HG03432 (cell line): ENCODE measurements around the gene PDXDC1.
"Not testable (repeated sequence)": the region's sequence is repeated elsewhere in the genome, so short reads cannot be mapped to it uniquely, and the experiment has no call there.

Source experiments
- ATAC-seq: cut with Tn5 transposase; IDR thresholded peaks from one replicate; pipeline ENCODE4 v1.9.1; 2021; ENCODE audit warnings: mild to moderate bottlenecking, moderate library complexity; ENCODE audit not compliant: unreplicated experiment

The PDXDC1 gene

DNA sequence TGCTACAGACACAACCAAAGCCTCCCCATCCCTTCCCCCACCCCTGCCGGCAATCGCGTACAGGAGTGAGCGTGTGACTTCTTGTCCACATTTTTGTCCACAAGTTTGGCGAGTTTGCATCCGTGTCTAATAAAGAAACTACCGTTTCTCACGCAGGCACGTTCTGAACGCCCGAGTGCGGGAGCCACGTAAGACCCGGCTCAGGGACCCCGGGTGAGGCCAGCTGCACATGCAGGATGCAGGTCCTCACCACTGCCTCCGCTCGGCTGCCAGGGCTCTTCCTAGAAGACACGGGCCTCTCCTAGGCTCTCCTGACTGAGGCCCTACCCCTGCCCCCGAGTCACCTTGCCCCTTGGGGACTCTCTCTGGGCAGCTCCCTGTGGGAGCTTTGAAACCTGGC lies 174.0 kb downstream of the PDXDC1 start:
- ATAC-seq = not testable (repeated sequence)

GRCh38 chr16:15149260-15149659 lies 174.4 kb downstream of the PDXDC1 start:
- not testable (repeated sequence) for ATAC-seq

GRCh38 chr16:15154005-15154404 lies 179.2 kb downstream of the PDXDC1 start:
- ATAC-seq = not testable (repeated sequence)

DNA sequence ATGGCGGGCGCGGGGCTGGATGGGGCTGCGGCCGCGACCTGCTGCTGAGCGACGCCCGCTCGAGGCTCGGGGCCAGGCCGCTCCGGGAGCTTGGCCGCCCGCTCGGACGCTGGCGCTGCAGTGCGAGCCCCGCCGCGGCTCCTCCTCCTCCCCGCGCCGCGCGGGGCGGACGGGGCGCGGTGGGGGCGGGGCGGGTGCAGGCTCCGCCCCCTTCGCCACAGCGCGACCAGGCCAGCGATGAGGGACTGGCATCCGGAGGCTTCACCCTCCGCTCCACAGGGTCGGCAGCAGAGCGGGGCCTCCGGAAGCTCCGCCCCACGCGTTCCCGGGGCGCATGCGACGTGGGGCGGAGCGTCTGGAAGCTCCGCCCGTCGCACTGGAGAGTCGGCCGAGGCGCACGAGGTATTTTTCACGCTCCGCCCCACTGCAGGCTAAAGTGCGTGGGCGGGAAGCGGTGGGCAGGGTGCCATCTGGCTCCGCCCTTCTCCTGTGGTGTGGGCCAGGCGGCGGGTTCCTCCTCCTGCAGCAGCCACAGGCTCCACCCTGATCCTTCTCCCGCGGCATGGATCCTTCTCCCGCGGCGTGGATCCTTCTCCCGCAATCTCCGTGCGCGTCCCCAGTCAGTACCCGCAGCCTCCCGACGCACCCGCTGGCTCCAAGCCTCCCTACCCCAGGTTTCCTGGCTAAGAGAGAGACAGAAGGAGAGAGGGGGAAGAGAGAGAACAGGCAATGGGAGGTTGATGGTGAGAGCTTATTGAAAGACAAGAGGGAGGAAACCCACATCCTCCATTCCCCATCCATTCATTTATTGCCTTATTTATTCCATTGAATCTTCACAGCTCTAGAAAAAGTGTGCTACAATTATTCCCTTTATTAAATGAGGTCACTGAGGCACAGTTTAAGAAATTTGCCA lies 180.1 kb downstream of the PDXDC1 start:
- ATAC-seq = not testable (repeated sequence)

DNA sequence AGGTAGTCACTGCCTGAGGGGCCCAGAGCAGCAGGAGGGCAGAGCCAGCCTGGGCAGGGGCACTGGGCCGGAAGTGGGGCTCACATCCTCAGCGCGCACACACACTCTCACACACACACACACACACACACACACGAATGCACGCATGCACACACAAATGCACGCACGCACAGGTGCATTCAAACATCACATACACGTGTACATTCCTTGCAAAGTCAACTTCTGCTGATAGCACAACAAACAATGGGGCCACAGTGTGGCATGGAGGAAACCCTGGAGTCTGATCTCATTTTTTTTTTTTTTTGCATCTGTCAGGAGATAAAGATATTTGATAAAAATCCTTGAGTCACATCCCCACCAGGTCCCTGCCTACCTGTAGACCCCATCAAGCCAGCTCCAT lies 182.8 kb downstream of the PDXDC1 start:
- ATAC-seq = not testable (repeated sequence)

- ATAC-seq = not testable (repeated sequence)
These were observed 184.8 kb downstream of the PDXDC1 start for GRCh38 chr16:15159671-15160070.

DNA sequence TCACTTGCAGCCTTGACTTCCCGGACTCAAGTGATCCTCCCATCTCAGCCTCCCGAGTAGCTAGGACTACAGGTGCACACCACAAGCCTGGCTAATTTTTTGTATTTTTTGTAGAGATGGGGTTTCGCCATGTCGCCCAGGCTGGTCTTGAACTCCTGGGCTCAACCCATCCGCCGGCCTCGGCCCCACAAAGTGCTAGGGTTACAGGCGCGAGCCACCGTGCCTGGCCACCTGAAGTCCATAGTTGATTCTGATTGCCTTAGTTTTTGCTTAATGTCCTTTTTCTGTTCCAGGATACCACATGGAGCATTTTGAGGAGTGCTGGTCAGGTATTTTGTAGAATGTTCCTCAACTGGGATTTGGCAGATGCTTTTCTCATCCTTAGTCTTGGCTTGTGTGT lies 185.7 kb downstream of the PDXDC1 start:
- ATAC-seq = not testable (repeated sequence)

GRCh38 chr16:15163055-15163454 lies 188.2 kb downstream of the PDXDC1 start:
- not testable (repeated sequence) for ATAC-seq

DNA sequence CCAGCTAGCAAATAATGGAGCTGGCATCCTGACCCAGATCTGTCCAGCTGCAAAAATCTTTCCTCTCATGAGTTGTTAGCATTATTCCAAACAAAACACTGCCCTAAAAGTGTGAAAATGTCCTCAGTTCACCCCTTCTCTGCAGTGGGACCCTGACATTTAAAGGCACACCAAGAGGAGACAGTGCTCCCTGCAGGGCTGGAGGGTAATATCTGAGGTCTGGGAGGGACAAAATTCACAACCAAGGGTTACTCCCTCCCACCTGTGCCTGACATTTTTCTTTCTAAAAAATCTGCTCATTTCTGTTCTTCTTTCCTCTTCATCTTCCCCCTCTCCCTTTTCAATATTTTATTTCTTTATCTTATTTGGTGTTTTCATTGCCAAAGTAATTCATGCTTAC lies 191.4 kb downstream of the PDXDC1 start:
- ATAC-seq = not testable (repeated sequence)

- not testable (repeated sequence) for ATAC-seq
These were observed 193.5 kb downstream of the PDXDC1 start for GRCh38 chr16:15168303-15168702.

GRCh38 chr16:15168953-15169652 lies 194.3 kb downstream of the PDXDC1 start:
- not testable (repeated sequence) for ATAC-seq

DNA sequence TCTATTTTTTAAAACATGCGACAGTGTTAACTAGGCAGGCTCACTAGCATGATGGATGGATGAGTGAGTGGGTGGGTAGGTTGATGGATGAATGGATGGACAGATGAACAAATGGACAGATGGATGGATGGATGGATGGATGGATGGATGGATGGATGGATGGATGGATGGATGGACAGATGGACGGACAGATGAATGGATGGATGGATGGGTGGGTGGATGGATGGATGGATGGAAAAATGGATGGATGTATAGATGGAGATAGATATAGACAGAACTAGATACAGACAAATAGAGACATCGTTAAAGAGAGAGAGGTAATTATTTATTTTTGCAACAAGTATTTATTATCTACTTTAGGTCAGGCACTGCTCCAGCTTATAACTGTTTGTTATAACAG lies 205.1 kb downstream of the PDXDC1 start:
- not testable (repeated sequence) for ATAC-seq

DNA sequence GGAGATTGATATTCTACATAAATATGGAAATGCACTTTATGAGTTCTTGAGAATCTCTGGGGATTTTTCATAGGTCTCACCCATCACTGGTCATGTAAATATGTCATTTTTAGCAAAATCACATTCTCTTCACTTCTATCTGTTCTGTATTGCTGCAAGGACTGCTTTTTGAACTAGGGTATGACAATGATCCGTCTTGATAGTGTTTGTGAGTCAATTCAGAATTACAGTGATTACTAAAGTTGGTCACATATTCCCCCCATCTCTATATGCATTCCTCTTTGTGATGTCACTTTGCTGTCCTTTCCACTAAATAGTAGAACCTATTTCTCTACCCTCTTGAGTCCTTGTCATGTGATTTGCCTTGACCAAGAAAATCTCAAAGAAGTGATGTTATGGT lies 206.1 kb downstream of the PDXDC1 start:
- not testable (repeated sequence) for ATAC-seq

DNA sequence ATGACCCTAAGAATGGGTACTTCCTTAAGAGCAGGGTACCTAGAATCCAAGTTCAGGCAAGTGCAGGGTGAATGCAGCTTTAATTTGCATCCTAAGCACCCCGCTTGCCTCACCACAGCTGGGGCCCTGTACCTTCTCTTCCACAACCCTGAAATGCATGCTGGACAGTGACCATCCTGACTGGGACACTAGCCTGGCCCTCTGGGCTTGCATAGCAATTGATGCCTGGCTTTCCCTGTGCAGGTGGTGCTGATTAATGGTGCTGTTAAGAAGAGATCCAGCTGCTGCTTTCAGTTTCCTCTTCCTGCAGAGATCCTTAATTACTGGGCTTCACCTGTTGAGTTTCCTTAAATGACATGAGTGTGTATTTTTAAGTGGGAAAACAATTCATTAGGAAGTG lies 209.2 kb downstream of the PDXDC1 start:
- ATAC-seq = not testable (repeated sequence)
